Central memory CD8-positive, alpha-beta T cell (primary cell): ENCODE measurements around the gene ARID3A.
"Not testable (repeated sequence)": the region's sequence is repeated elsewhere in the genome, so short reads cannot be mapped to it uniquely, and the experiment has no call there.

ENCODE experiments used
- ATAC-seq: fragments of 150-1000 bp; cut with Tn5 transposase; replicated peaks from 2 replicates; pipeline ENCODE4 v1.10.0; 2022; ENCODE audit warnings: mild to moderate bottlenecking, moderate FRiP score, moderate number of reproducible peaks; ENCODE audit not compliant: poor library complexity, severe bottlenecking; ENCODE audit errors: extremely low read depth
- DNase-seq, 2 donors: peaks; one replicate each; pipeline ENCODE4 v3.0.0; 2021; ENCODE audit warnings: low spot score in 2 of 2
- H3K27ac Mint-ChIP-seq: one replicate; pipeline ENCODE4 v1.8.0; 2022; ENCODE audit warnings: low read depth, mild to moderate bottlenecking, moderate library complexity, mixed read lengths
- H3K27me3 Mint-ChIP-seq: one replicate; pipeline ENCODE4 v1.8.0; 2022; ENCODE audit warnings: mixed read lengths
- H3K36me3 Mint-ChIP-seq: one replicate; pipeline ENCODE4 v1.8.0; 2022; ENCODE audit warnings: mild to moderate bottlenecking, moderate library complexity, mixed read lengths; ENCODE audit not compliant: insufficient read depth
- H3K4me1 Mint-ChIP-seq: one replicate; pipeline ENCODE4 v1.8.0; 2022; ENCODE audit warnings: mixed read lengths
- H3K4me3 Mint-ChIP-seq: one replicate; pipeline ENCODE4 v1.8.0; 2022; ENCODE audit warnings: mild to moderate bottlenecking, moderate library complexity, mixed read lengths
- H3K9me3 Mint-ChIP-seq: one replicate; pipeline ENCODE4 v1.8.0; 2022; ENCODE audit warnings: mixed read lengths

Gene ARID3A

GRCh38 chr19:1017906-1018305 is 92.1 kb downstream of the ARID3A start:
- no peak for DNase-seq
- Mint-ChIP-seq H3K27me3 (no peaks in the 10 kb centered on the region), H3K27ac (peak overlapping the region; percentile 29), H3K4me1 (peaks cover 39% of the 10 kb centered on the region), H3K9me3 (no peaks in the 10 kb centered on the region), H3K4me3 (peak overlapping the region; percentile 96), H3K36me3 (peaks cover 28% of the 10 kb centered on the region)
- no peak for ATAC-seq

GRCh38 chr19:1018393-1018792 is 92.6 kb downstream of the ARID3A start:
- Mint-ChIP-seq H3K4me3 (peak overlapping the region; percentile 96), H3K4me1 (peaks cover 39% of the 10 kb centered on the region), H3K9me3 (no peaks in the 10 kb centered on the region), H3K36me3 (peaks cover 27% of the 10 kb centered on the region), H3K27me3 (no peaks in the 10 kb centered on the region), H3K27ac (peak overlapping the region; percentile 38)
- DNase-seq (no peak), ATAC-seq (no peak)

GRCh38 chr19:1018932-1019615 is 93.2 kb downstream of the ARID3A start:
- H3K9me3 Mint-ChIP-seq, result no peaks in the 10 kb centered on the region
- H3K27me3 Mint-ChIP-seq, result no peaks in the 10 kb centered on the region
- H3K27ac Mint-ChIP-seq, result peak overlapping the region; percentile 38
- DNase-seq, result no peak
- H3K4me3 Mint-ChIP-seq, result peak overlapping the region; percentile 96
- peaks cover 39% of the 10 kb centered on the region for H3K4me1 Mint-ChIP-seq
- no peak for ATAC-seq
- H3K36me3 Mint-ChIP-seq, result peaks cover 27% of the 10 kb centered on the region

- peaks cover 39% of the 10 kb centered on the region for H3K4me1 Mint-ChIP-seq
- DNase-seq (no peak), ATAC-seq (no peak)
- no peaks in the 10 kb centered on the region for H3K9me3 Mint-ChIP-seq
- H3K27ac Mint-ChIP-seq, result peak overlapping the region; percentile 100
- no peaks in the 10 kb centered on the region for H3K27me3 Mint-ChIP-seq
- peaks cover 25% of the 10 kb centered on the region for H3K36me3 Mint-ChIP-seq
- H3K4me3 Mint-ChIP-seq, result peak overlapping the region; percentile 96
Observed at GRCh38 chr19:1019616-1019961, 93.8 kb downstream of the ARID3A start.

GRCh38 chr19:1019980-1020867 is 94.4 kb downstream of the ARID3A start:
- no peaks in the 10 kb centered on the region for H3K9me3 Mint-ChIP-seq
- H3K27ac Mint-ChIP-seq, result peak overlapping the region; percentile 100
- peak overlapping the region; percentile 96 for H3K4me3 Mint-ChIP-seq
- DNase-seq (no peak), ATAC-seq (no peak)
- H3K27me3 Mint-ChIP-seq, result no peaks in the 10 kb centered on the region
- H3K4me1 Mint-ChIP-seq, result peaks cover 39% of the 10 kb centered on the region
- H3K36me3 Mint-ChIP-seq, result peaks cover 25% of the 10 kb centered on the region

GRCh38 chr19:1020868-1021425 is 95.1 kb downstream of the ARID3A start, which contains the start of gene TMEM259:
Gene TMEM259 (minus strand): TSS chr19:1021123. CDS start chr19:1020996, 127 bp downstream.
- peak; percentile 93 to 97 for DNase-seq

GRCh38 chr19:1023883-1024188 is 98.0 kb downstream of the ARID3A start:
- H3K9me3 Mint-ChIP-seq, H3K4me3 Mint-ChIP-seq, H3K27me3 Mint-ChIP-seq, H3K27ac Mint-ChIP-seq, ATAC-seq, DNase-seq: not testable (repeated sequence)
- peaks cover 29% of the 10 kb centered on the region for H3K4me1 Mint-ChIP-seq
- H3K36me3 Mint-ChIP-seq, result peaks cover 26% of the 10 kb centered on the region

More at GRCh38 chr19:1020868-1021425, 95.1 kb downstream of the ARID3A start, which contains the start of gene TMEM259:
- H3K36me3 Mint-ChIP-seq, result peaks cover 22% of the 10 kb centered on the region
- peak; percentile 86 for ATAC-seq
- H3K4me3 Mint-ChIP-seq, result peak within 1 kb of the TSS; percentile 96
- peaks cover 41% of the 10 kb centered on the region for H3K4me1 Mint-ChIP-seq
- H3K9me3 Mint-ChIP-seq, result no peaks in the 10 kb centered on the region
- H3K27me3 Mint-ChIP-seq, result no peaks in the 10 kb centered on the region
- H3K27ac Mint-ChIP-seq, result peak within 1 kb of the TSS; percentile 100

- H3K27me3 Mint-ChIP-seq, ATAC-seq, H3K4me3 Mint-ChIP-seq, H3K27ac Mint-ChIP-seq, DNase-seq, H3K9me3 Mint-ChIP-seq: not testable (repeated sequence)
- peaks cover 30% of the 10 kb centered on the region for H3K36me3 Mint-ChIP-seq
- peaks cover 27% of the 10 kb centered on the region for H3K4me1 Mint-ChIP-seq
Observed at GRCh38 chr19:1025080-1025479, 99.2 kb downstream of the ARID3A start.
